ENCODE results near the gene SIRT7.

Gene SIRT7

GRCh38 chr17:81870981-81871386 is 47.0 kb downstream of the SIRT7 start, which contains the start of gene ARHGDIA:
Gene ARHGDIA, minus strand, starts transcription at chr17:81871337. Its CDS starts 1,407 bp downstream, at chr17:81869930.
- intact Hi-C loops (cut with DNase I; ENCODE audit: low total_unique reads) = no loop called here
- Histone ChIP-seq H3K9me3 (no peaks in the 10 kb centered on the region), H3K27ac (peak within 1 kb of the TSS; percentile 87 to 97), H3K36me3 (peaks cover 7 to 38% (median 22%) of the 10 kb centered on the region in 3 donors), H3K4me1 (peaks cover 0 to 54% (median 32%) of the 10 kb centered on the region in 4 donors), H3K27me3 (no peaks in the 10 kb centered on the region), H3K4me3 (peak within 1 kb of the TSS; percentile 61 to 94)
- no peak for DNase-seq
- TF ChIP-seq CTCF (IDR thresholded peaks at IDR 0.05) = no peak

GRCh38 chr17:81870131-81870980 is 47.6 kb downstream of the SIRT7 start:
- Histone ChIP-seq H3K27me3 (no peaks in the 10 kb centered on the region), H3K4me1 (peaks cover 0 to 59% (median 32%) of the 10 kb centered on the region in 4 donors), H3K36me3 (peaks cover 7 to 43% (median 22%) of the 10 kb centered on the region in 3 donors), H3K9me3 (no peaks in the 10 kb centered on the region), H3K27ac (peak overlapping the region; percentile 87 to 97), H3K4me3 (peak overlapping the region; percentile 61 to 94)
- no peak for TF ChIP-seq CTCF (IDR thresholded peaks at IDR 0.05)
- no peak for DNase-seq
- intact Hi-C loops (cut with DNase I; ENCODE audit: low total_unique reads) = no loop called here

- no peaks in the 10 kb centered on the region for H3K27me3 ChIP-seq
- H3K4me3 ChIP-seq = peak overlapping the region; percentile 61 to 94
- peaks cover 7 to 49% (median 22%) of the 10 kb centered on the region in 3 donors for H3K36me3 ChIP-seq
- intact Hi-C loops (cut with DNase I; ENCODE audit: low total_unique reads) = loop anchor here (2.0 kb wide), 1 partner anchor 53 kb away; no protein-coding TSS in a partner anchor
- peak overlapping the region; percentile 87 to 97 for H3K27ac ChIP-seq
- peak; percentile 77 to 82 for TF ChIP-seq CTCF (IDR thresholded peaks at IDR 0.05)
- peaks cover 0 to 59% (median 32%) of the 10 kb centered on the region in 4 donors for H3K4me1 ChIP-seq
- no peaks in the 10 kb centered on the region for H3K9me3 ChIP-seq
- no peak for DNase-seq
Measured at GRCh38 chr17:81869221-81870130, 48.5 kb downstream of the SIRT7 start.

GRCh38 chr17:81868674-81869220 is 49.2 kb downstream of the SIRT7 start:
- Histone ChIP-seq H3K27me3 (no peaks in the 10 kb centered on the region), H3K36me3 (peaks cover 7 to 55% (median 22%) of the 10 kb centered on the region in 3 donors), H3K4me3 (no peak overlapping the region), H3K27ac (peak overlapping the region; percentile 87 to 97), H3K4me1 (peaks cover 0 to 65% (median 32%) of the 10 kb centered on the region in 4 donors), H3K9me3 (no peaks in the 10 kb centered on the region)
- intact Hi-C loops (cut with DNase I; ENCODE audit: low total_unique reads) = loop anchor here (2.0 kb wide), 1 partner anchor 54 kb away; no protein-coding TSS in a partner anchor
- TF ChIP-seq CTCF (IDR thresholded peaks at IDR 0.05) = no peak
- DNase-seq = peak in 1 of 2 donors; percentile 73
